IMR-90 (cell line): ENCODE measurements around the gene SLC24A3. TPM values are rescaled to one million over a fixed set of nuclear protein-coding genes. Genes with fewer than 3 reads are reported as not detected.

Experiments
- ATAC-seq: fragments of 200-7000 bp; cut with Tn5 transposase; 2 replicates; pipeline ENCODE4 v1.9.1; 2020; ENCODE audit warnings: low read depth, mild to moderate bottlenecking, moderate library complexity
- BruUV-seq: library from RNA; stranded (reverse); fragments of 400-500 nt; replicated peaks from 2 replicates; lab custom pipeline; 2021; lab: Mats Ljungman, UMichigan
- CTCF ChIA-PET: fragments of 300-600 bp; formaldehyde crosslinking; extraction: SDS; loops from one replicate; lab custom pipeline; 2021; ENCODE audit warnings: antibody characterized with exemption; lab: Yijun Ruan, JAX
- POLR2A ChIA-PET: fragments of 300-600 bp; sonication (Branson Sonifier 250); formaldehyde crosslinking; loops from one replicate; lab custom pipeline; 2022; ENCODE audit warnings: antibody characterized with exemption; ENCODE audit not compliant: unreplicated experiment; lab: Charles Lee
- DNase-seq: peaks from one replicate; pipeline ENCODE4 v3.0.0; 2013
- H2AFZ ChIP-seq: replicated peaks from 2 replicates; pipeline ENCODE3; 2013; ENCODE audit warnings: low read length, mild to moderate bottlenecking; ENCODE audit not compliant: poor library complexity
- H2AK5ac ChIP-seq: 2 replicates; pipeline ENCODE4 v1.6.1; 2013; ENCODE audit warnings: low read depth, low read length, inconsistent platforms
- H2AK9ac ChIP-seq: replicated peaks from 2 replicates; pipeline ENCODE3; 2013; ENCODE audit warnings: mild to moderate bottlenecking, low read depth, low read length, moderate library complexity; ENCODE audit not compliant: poor library complexity
- H2BK120ac ChIP-seq: 2 replicates; pipeline ENCODE4 v1.6.1; 2013; ENCODE audit warnings: low read depth, low read length, inconsistent platforms
- H2BK15ac ChIP-seq: 3 replicates; pipeline ENCODE4 v1.6.1; 2013; ENCODE audit warnings: low read depth, low read length, inconsistent platforms
- H2BK20ac ChIP-seq: 2 replicates; pipeline ENCODE4 v1.6.1; 2013; ENCODE audit warnings: low read depth, mild to moderate bottlenecking, inconsistent platforms, low read length, moderate library complexity
- H2BK5ac ChIP-seq: 2 replicates; pipeline ENCODE4 v1.6.1; 2013; ENCODE audit warnings: mild to moderate bottlenecking, low read depth, low read length, inconsistent platforms; ENCODE audit not compliant: poor library complexity, severe bottlenecking
- H3K14ac ChIP-seq: replicated peaks from 2 replicates; pipeline ENCODE4 v1.6.1; 2013; ENCODE audit warnings: low read depth, low read length, inconsistent platforms
- H3K18ac ChIP-seq: 2 replicates; pipeline ENCODE4 v1.6.1; 2013; ENCODE audit warnings: low read depth, low read length, control low read depth
- H3K23ac ChIP-seq: 2 replicates; pipeline ENCODE4 v1.6.1; 2013; ENCODE audit warnings: low read depth, low read length, inconsistent platforms
- H3K27ac ChIP-seq: 2 replicates; pipeline ENCODE4 v1.5.1; 2013; ENCODE audit warnings: mild to moderate bottlenecking, control low read depth, low read length; ENCODE audit not compliant: insufficient read depth
- H3K27me3 ChIP-seq: 2 replicates; pipeline ENCODE4 v1.6.1; 2013; ENCODE audit warnings: low read length; ENCODE audit not compliant: control insufficient read depth, insufficient read depth
- H3K36me3 ChIP-seq: 2 replicates; pipeline ENCODE4 v1.6.1; 2013; ENCODE audit warnings: low read length, mixed read lengths; ENCODE audit not compliant: control insufficient read depth, insufficient read depth
- H3K4ac ChIP-seq: 2 replicates; pipeline ENCODE4 v1.6.1; 2013; ENCODE audit warnings: low read depth, low read length, inconsistent platforms
- H3K4me1 ChIP-seq: 2 replicates; pipeline ENCODE4 v1.6.1; 2013; ENCODE audit warnings: low read length, mixed read lengths; ENCODE audit not compliant: control insufficient read depth, insufficient read depth
- H3K4me2 ChIP-seq: 2 replicates; pipeline ENCODE4 v1.6.1; 2013; ENCODE audit warnings: low read depth, mild to moderate bottlenecking, control low read depth, low read length, moderate library complexity
- H3K4me3 ChIP-seq: 2 replicates; pipeline ENCODE4 v1.5.1; 2013; ENCODE audit warnings: low read depth, mild to moderate bottlenecking, control low read depth, low read length, moderate library complexity; ENCODE audit not compliant: insufficient read depth
- H3K56ac ChIP-seq: 2 replicates; pipeline ENCODE4 v1.6.1; 2013; ENCODE audit warnings: low read length, inconsistent platforms; ENCODE audit not compliant: insufficient read depth; ENCODE audit errors: extremely low read depth
- H3K79me1 ChIP-seq, 2 experiments: 2 replicates each; pipeline ENCODE4 v1.6.1; 2013; ENCODE audit warnings: low read length in 2 of 2, inconsistent platforms in 1 of 2, low read depth in 1 of 2
- H3K9ac ChIP-seq: 2 replicates; pipeline ENCODE4 v1.6.1; 2013; ENCODE audit warnings: low read depth, low read length, control low read depth
- H3K9me1 ChIP-seq: 2 replicates; pipeline ENCODE4 v1.6.1; 2013; ENCODE audit warnings: low read length, inconsistent platforms; ENCODE audit not compliant: insufficient read depth
- H3K9me3 ChIP-seq: 2 replicates; pipeline ENCODE4 v1.6.1; 2013; ENCODE audit warnings: low read length; ENCODE audit not compliant: control insufficient read depth, insufficient read depth
- H4K20me1 ChIP-seq: 2 replicates; pipeline ENCODE4 v1.6.1; 2013; ENCODE audit warnings: low read length, inconsistent platforms; ENCODE audit not compliant: insufficient read depth
- H4K5ac ChIP-seq: 2 replicates; pipeline ENCODE4 v1.6.1; 2013; ENCODE audit warnings: mild to moderate bottlenecking, low read depth, low read length, control low read depth
- H4K8ac ChIP-seq, 2 experiments: 2 replicates each; pipeline ENCODE4 v1.6.1; 2013; ENCODE audit warnings: low read depth in 2 of 2, low read length in 2 of 2, control low read depth in 1 of 2, inconsistent platforms in 1 of 2
- H4K91ac ChIP-seq: 2 replicates; pipeline ENCODE4 v1.6.1; 2013; ENCODE audit warnings: low read depth, low read length, inconsistent platforms; ENCODE audit not compliant: insufficient read depth
- BHLHE40 ChIP-seq: fragments of 150-350 bp; IDR thresholded peaks from 2 replicates; pipeline ENCODE4 v1.6.1; 2016; ENCODE audit warnings: mild to moderate bottlenecking, low read depth, low read length
- CEBPB ChIP-seq: IDR thresholded peaks from 2 replicates; pipeline ENCODE4 v1.6.1; 2012; ENCODE audit warnings: low read depth, low read length, improper control_type of control experiment
- CHD1 ChIP-seq: IDR thresholded peaks from 2 replicates; pipeline ENCODE4 v1.6.1; 2012; ENCODE audit warnings: low read depth, low read length, improper control_type of control experiment
- FOS ChIP-seq: fragments of 150-350 bp; IDR thresholded peaks from 2 replicates; pipeline ENCODE4 v1.6.1; 2016; ENCODE audit warnings: low read depth, low read length
- MAFK ChIP-seq: IDR thresholded peaks from 2 replicates; pipeline ENCODE4 v1.6.1; 2012; ENCODE audit warnings: low read depth, low read length, improper control_type of control experiment
- MXI1 ChIP-seq: IDR thresholded peaks from 2 replicates; pipeline ENCODE4 v1.6.1; 2012; ENCODE audit warnings: low read depth, mild to moderate bottlenecking, low read length, moderate library complexity, borderline replicate concordance
- NFE2L2 ChIP-seq: fragments of 150-350 bp; IDR thresholded peaks from 2 replicates; pipeline ENCODE4 v1.6.1; 2016; ENCODE audit warnings: low read depth, mild to moderate bottlenecking, low read length
- POLR2A ChIP-seq: IDR thresholded peaks from 2 replicates; pipeline ENCODE4 v1.6.1; 2012; ENCODE audit warnings: mild to moderate bottlenecking, low read depth, low read length
- RAD21 ChIP-seq: IDR thresholded peaks from 2 replicates; pipeline ENCODE4 v1.6.1; 2012; ENCODE audit warnings: low read length, improper control_type of control experiment
- RFX5 ChIP-seq: IDR thresholded peaks from 2 replicates; pipeline ENCODE4 v1.8.0; 2012; ENCODE audit warnings: low read depth, mild to moderate bottlenecking, low read length, moderate library complexity
- SMC3 ChIP-seq: fragments of 150-350 bp; IDR thresholded peaks from 2 replicates; pipeline ENCODE4 v1.6.1; 2016; ENCODE audit warnings: low read depth, mild to moderate bottlenecking, antibody characterized with exemption, low read length, moderate library complexity
- WGBS, 2 experiments: methylation state at CpG; one replicate each; pipeline versions ENCODE4 v1.1.5 to v1.1.7; 2013; ENCODE audit warnings: missing lambda C conversion rate in 2 of 2; ENCODE audit not compliant: insufficient read length in 1 of 2; ENCODE audit errors: extremely low coverage in 2 of 2; 5-methylcytosine and 5-hydroxymethylcytosine counted together
- dilution Hi-C: fragments of 300-500 bp; cut with HindIII; formaldehyde crosslinking; loops from one replicate; pipeline ENCODE4 v1.14.3; 2018; ENCODE audit warnings: low sequenced_read_pairs; ENCODE audit not compliant: unreplicated experiment
- in situ Hi-C: fragments of 300-500 bp; cut with MboI; formaldehyde crosslinking; loops from 3 replicates; pipeline ENCODE4 v1.14.3; 2019; ENCODE audit warnings: low sequenced_read_pairs, inconsistent platforms, mixed read lengths
- intact Hi-C: fragments of 100-400 bp; cut with micrococcal nuclease; formaldehyde crosslinking; loops from 2 replicates; pipeline ENCODE4 v1.10.0; 2022
- polyA plus RNA-seq, 3 experiments: library from polyadenylated mRNA; depleted of rRNA; stranded (reverse); fragments of >200 nt; gene quantifications; 2 replicates each; pipeline ENCODE4 v1.2.3, GENCODE V29; 2012; ENCODE audit warnings: low replicate concordance in 1 of 3
- total RNA-seq: library from RNA; depleted of rRNA; stranded (reverse); fragments of >200 nt; gene quantifications from 2 replicates; pipeline ENCODE4 v1.2.3, GENCODE V29; 2012
- TF ChIP-seq, protein P1 (sequence below): fragments of 150-350 bp; IDR thresholded peaks from 2 replicates; pipeline ENCODE4 v1.6.1; 2016; ENCODE audit warnings: low read depth, mild to moderate bottlenecking, low read length, moderate library complexity, borderline replicate concordance
- TF ChIP-seq, protein P2 (sequence below): fragments of 150-350 bp; IDR thresholded peaks from 2 replicates; pipeline ENCODE4 v1.6.1; 2017; ENCODE audit warnings: mild to moderate bottlenecking, antibody characterized with exemption, low read length, low read depth
- TF ChIP-seq, protein P3 (sequence below): conservative IDR thresholded peaks from 2 replicates; pipeline ENCODE4 v1.5.1; 2012; ENCODE audit warnings: mild to moderate bottlenecking, low read depth, low read length, improper control_type of control experiment

SLC24A3 gene
- total and polyA plus RNA-seq, 2 of the 4 experiments (the other 2 are of a cell fraction) = not detected

DNA sequence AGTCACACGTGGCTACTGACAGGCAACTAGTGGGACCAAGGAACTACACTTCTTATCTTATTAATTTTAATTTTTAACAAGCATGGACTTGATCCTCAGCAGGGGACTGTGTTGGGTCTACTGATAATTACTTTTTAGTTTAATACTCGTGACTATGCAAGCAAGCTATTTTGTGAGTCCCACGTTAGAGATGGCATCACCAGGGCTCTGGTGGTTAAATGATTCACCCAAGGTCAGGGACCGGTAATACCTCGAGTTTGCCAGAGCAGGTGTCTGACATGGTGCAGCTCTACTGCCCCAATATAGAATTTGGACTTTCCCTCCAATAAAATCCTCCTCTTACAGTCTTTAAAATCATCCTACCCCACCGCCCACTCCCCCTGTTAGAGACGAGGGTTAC is 447.0 kb downstream of the SLC24A3 start:
- Histone ChIP-seq H4K20me1 (no peaks in the 10 kb centered on the region), H2BK20ac (no peak overlapping the region), H3K4me2 (no peak overlapping the region), H3K4ac (no peak overlapping the region), H3K4me3 (no peak overlapping the region), H2AK5ac (no peak overlapping the region), H4K5ac (no peak overlapping the region), H3K4me1 (no peaks in the 10 kb centered on the region), H4K8ac (no peak overlapping the region), H3K27ac (no peak overlapping the region), H2BK120ac (no peak overlapping the region), H3K79me1 (no peaks in the 10 kb centered on the region), H3K9me3 (no peaks in the 10 kb centered on the region), H3K23ac (no peak overlapping the region), H3K14ac (no peak overlapping the region), H2AK9ac (no peak overlapping the region), H3K36me3 (no peaks in the 10 kb centered on the region), H3K9ac (no peak overlapping the region), H3K27me3 (peaks cover 33% of the 10 kb centered on the region), H4K91ac (no peak overlapping the region), H3K56ac (no peak overlapping the region), H3K18ac (no peak overlapping the region), H2BK5ac (no peak overlapping the region), H2BK15ac (no peak overlapping the region), H2AFZ (no peak overlapping the region), H3K9me1 (no peaks in the 10 kb centered on the region)
- CTCF ChIA-PET = no interaction called here
- TF ChIP-seq CHD1 = no peak
- TF ChIP-seq, protein P1, sequence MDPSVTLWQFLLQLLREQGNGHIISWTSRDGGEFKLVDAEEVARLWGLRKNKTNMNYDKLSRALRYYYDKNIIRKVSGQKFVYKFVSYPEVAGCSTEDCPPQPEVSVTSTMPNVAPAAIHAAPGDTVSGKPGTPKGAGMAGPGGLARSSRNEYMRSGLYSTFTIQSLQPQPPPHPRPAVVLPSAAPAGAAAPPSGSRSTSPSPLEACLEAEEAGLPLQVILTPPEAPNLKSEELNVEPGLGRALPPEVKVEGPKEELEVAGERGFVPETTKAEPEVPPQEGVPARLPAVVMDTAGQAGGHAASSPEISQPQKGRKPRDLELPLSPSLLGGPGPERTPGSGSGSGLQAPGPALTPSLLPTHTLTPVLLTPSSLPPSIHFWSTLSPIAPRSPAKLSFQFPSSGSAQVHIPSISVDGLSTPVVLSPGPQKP = no peak
- TF ChIP-seq RAD21 = no peak
- TF ChIP-seq BHLHE40 = no peak
- TF ChIP-seq CEBPB = no peak
- no peak for TF ChIP-seq POLR2A
- TF ChIP-seq NFE2L2 = no peak
- TF ChIP-seq, protein P2, sequence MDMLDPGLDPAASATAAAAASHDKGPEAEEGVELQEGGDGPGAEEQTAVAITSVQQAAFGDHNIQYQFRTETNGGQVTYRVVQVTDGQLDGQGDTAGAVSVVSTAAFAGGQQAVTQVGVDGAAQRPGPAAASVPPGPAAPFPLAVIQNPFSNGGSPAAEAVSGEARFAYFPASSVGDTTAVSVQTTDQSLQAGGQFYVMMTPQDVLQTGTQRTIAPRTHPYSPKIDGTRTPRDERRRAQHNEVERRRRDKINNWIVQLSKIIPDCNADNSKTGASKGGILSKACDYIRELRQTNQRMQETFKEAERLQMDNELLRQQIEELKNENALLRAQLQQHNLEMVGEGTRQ = no peak
- TF ChIP-seq MAFK = no peak
- no peak for TF ChIP-seq FOS
- TF ChIP-seq SMC3 = no peak
- no peak for TF ChIP-seq MXI1
- TF ChIP-seq, protein P3, sequence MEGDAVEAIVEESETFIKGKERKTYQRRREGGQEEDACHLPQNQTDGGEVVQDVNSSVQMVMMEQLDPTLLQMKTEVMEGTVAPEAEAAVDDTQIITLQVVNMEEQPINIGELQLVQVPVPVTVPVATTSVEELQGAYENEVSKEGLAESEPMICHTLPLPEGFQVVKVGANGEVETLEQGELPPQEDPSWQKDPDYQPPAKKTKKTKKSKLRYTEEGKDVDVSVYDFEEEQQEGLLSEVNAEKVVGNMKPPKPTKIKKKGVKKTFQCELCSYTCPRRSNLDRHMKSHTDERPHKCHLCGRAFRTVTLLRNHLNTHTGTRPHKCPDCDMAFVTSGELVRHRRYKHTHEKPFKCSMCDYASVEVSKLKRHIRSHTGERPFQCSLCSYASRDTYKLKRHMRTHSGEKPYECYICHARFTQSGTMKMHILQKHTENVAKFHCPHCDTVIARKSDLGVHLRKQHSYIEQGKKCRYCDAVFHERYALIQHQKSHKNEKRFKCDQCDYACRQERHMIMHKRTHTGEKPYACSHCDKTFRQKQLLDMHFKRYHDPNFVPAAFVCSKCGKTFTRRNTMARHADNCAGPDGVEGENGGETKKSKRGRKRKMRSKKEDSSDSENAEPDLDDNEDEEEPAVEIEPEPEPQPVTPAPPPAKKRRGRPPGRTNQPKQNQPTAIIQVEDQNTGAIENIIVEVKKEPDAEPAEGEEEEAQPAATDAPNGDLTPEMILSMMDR = no peak
- no peak for TF ChIP-seq RFX5
- dilution Hi-C loops = no loop called here
- ATAC-seq = no peak
- intact Hi-C loops = no loop called here
- POLR2A ChIA-PET = no interaction called here
- no CpG with 5 or more reads among the region's 7 CpGs for WGBS, 2 experiments
- BruUV-seq = no TSS peak
- DNase-seq = no peak
- in situ Hi-C loops = no loop called here
